Stimulated activated CD8-positive, alpha-beta memory T cell treated with anti-CD3 and anti-CD28 coated beads, Interleukin-2, amount 100 ng/mL, for 48 hours (primary cell): ENCODE measurements around the gene LARP4B.
A peak's percentile ranks its signal among the peaks of the same experiment; 100 is the strongest.

Source experiments
- DNase-seq, 2 donors: peaks; one replicate each; pipeline ENCODE4 v3.0.0-alpha.2; 2020; ENCODE audit warnings: low read depth in 2 of 2

Gene LARP4B

DNA sequence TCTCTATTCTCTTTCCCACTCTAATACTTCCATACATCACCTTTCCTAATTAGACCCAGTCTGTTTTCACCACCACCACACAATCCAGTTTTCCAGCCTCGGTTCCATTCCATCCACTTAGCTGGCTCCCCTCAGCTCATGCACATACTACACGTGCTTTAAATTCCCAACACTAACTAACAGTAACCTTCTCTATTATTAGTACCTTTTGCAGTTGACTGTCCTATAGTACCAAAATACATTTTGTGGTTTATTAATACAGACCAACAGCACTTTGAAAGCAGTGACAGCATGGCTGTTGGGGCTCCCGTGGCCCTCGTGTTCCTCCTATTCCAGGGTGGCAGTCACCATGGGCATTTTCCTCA is 64.9 kb downstream of the LARP4B start:
- no peak for DNase-seq

DNA sequence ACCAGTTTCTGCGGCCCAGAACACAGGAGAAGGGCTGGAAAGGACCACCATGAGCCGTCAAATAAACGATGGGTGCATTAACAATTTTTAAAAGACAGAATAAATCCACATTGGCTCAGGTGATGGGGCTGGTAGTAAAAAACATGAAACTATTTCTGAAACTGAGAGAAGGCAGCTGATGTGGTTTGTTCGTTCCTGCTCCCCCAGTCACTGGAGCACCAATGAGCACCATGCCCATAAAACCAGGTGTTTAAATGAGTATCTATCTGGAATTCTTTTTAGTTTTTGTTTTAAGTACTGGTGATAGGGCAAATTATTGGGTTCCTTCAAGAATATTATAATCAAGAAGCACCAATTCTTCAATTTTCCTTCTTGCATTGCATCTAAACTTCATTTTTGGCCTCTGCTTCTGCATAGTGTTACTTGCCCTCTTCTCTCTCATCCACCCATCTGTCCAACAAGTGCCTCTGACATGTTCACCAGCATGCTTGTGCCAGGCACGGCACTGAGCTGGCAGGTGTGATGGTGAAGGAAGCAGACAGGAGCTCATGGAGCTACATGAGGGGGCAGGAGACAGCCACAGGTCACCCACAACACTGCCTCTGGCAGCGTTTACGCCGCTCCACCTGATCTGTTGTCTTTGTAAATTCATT is 65.5 kb downstream of the LARP4B start:
- DNase-seq = no peak

DNA sequence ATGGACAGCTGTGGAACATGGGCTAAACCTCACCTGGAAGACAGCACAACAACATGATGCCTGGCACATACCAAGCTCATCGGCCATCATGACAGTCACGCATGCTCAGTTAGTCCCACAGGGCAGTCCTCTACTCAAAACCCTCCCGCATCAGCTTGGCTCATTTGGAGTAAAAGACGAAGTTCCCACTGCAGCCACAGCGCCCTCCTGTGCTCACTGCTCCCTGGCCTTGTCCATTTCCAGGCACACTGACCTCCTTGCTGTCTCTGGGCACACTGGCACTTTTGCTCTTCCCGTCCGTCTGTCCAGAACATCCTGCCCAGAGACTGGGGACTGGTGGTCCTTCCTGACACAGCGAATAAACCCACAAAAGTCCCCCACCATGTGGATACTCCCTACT is 66.2 kb downstream of the LARP4B start:
- DNase-seq = no peak

DNA sequence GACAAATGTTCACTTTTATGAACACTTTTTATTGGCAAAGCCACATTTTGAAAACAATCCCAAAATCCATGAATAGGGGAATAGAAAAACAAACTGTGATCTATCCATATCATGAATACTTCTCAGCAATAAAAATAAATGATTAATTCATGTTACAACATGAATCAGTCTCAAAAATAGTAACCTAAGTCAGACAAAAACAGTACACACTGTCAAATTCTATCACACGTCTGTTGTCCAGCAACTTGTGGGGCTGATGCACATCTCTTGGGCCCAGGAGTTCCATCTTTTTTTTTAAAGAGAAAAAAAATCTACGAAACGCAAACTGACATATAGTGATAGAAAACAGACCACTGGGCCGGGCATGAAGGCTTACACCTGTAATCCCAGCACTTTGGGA is 71.0 kb downstream of the LARP4B start:
- DNase-seq = no peak

DNA sequence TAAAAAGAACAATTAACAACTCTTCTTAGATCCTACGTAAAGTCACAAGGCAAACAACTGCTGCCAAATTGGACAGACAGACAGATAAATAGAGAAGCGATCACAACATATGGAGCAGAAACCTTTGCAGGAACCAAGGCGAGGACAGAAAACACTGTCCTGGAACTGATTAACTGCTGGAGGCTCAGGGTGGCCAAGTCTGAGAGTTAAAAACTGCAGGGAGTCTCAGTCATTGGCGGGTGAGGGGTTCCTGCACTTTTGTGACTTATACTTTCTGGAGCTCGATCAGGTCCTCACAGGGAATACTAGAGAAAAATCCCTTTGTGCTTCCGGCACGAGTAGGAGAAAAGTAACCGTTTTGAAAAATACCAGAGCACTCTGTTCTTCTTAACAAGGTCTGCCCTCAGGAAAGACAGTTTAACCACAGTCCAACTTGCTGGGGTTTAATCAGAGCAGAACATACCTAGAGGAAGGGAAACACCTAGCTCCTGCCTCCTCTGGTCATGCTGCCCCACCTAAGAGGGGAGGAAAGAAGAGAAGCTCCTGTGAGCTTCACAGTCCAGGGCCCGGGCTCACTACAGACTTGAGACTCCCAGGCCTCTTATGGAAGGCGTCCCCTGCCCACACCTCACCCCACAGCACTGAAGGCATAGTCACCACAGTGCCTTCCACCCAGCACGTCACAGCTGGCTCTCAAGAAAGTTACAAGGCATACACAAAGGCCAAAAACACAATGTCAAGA is 74.9 kb downstream of the LARP4B start:
- DNase-seq = no peak

DNA sequence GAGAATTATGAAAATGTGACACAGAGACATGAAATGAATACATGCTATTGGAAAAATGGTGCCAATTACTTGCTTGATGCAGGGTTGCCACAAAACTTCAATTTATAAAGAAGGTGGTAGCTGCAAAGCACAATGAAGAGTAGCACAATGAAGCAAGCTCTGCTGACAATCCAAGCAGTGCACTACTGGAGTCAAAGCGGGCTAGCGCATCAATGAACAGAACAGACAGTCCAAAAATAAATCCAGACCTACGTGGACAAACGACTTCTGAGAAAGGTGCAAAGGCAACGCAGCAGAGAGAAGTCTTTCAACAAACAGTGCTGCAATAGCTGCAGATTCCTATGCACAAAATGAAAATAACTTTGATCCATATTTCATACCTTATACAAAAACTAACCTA is 75.8 kb downstream of the LARP4B start:
- no peak for DNase-seq

DNA sequence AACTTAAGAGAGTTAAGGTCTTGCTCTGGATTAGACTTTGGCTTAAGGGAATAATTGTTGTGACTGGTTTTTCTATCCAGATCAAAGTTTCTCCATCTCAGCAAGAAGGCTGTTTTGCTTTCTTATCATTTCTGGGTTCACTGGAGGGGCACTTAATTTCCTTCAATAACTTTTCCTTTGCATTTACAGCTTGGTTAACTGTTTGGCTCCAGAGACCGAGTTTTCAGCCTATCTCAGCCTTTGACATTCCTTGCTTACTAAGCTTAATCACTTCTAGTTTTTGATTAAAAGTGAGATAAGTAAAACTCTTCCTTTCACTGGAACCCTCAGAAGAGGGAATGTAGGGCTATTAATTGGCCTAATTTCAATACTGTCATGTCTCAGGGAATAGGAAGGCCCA is 76.4 kb downstream of the LARP4B start:
- DNase-seq = no peak

DNA sequence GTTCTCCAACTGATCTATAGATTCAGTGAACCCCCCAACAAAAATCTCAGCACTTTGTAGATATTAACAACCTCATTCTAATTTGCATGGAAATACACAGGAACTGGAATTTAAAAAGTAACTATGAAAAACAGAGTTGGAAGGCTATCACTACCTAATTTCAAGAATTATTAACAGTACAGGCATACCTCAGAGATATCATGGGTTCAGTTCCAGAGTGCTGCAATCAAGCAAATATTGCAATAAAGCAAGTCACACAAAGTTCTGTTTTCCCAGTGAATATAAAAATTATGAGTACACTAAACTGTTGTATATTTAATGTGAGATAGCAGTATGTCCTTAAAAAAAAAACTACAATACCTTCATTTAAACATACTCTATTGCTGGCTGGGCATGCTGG is 78.5 kb downstream of the LARP4B start:
- DNase-seq = no peak

DNA sequence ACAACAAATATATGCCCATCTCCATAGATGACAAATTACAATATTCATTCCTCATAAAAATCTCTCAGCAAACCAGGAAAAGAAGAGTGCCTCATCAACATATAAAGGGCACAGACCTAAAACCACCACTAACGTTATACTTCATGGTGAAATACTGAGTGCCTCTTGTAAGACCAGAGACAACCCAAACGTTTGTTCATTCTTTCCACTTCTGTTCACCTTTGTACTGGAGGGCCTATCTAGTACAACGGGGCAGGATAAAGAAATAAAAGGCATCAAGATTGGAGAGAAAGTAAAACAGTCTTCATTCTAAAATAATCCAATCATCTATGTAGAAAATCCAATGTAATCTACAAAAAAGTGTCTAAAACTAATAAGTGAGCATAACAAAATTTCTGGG is 79.1 kb downstream of the LARP4B start:
- DNase-seq = no peak

DNA sequence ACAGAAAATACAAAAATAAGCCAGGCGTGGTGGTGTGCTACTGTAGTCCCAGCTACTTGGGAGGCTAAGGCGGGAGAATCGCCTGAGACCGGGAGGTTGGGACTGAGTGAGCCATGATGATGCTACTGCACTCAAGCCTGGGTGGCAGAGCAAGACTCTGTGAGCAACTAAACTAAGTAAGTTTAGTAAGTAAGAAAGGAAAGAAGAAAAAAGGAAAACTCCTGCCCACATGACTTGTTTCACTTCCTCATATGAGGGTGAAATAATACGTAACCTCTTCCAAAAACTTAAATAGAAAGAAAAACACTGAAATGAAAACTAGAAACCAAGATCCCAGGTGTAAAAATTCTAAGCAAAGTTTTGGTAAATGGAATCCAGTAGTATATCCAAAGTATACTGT is 79.6 kb downstream of the LARP4B start:
- no peak for DNase-seq

DNA sequence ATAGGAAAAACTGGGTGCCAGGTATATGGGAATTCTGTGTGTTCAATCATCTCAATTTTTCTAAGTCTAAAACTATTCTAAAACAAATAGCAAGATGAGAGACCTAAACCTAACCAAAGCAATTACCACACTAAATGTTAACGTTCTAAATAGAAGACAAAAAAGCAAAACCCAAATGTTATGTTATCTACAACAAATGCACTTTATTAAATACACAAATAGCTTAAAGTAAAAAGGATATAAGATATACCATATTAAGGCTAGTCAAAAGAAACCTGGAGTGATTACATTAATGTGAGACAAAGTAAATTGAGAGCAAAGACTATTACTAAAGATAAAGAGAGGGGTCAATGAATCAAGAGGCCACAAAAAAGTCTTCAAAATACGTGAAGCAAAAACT is 81.4 kb downstream of the LARP4B start:
- no peak for DNase-seq

DNA sequence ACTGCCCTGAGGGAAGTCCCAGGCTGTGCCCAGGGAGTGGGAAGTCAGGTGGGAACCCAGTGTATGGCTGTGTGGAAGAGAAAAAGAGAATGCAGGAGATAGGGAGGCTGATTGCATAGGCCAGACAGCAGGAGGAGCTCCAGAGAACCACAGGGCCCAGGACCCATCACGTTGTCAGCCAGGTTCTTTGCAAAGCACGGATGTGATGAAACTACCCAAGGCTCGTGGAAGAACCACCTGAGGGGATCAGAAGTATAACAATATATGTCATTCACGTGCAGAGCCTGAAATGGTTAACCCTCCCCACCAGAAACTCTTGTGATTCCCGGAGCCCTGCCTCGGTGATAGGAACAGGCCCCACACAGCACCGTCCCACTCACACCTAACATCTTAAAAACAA is 83.6 kb downstream of the LARP4B start:
- DNase-seq = no peak

DNA sequence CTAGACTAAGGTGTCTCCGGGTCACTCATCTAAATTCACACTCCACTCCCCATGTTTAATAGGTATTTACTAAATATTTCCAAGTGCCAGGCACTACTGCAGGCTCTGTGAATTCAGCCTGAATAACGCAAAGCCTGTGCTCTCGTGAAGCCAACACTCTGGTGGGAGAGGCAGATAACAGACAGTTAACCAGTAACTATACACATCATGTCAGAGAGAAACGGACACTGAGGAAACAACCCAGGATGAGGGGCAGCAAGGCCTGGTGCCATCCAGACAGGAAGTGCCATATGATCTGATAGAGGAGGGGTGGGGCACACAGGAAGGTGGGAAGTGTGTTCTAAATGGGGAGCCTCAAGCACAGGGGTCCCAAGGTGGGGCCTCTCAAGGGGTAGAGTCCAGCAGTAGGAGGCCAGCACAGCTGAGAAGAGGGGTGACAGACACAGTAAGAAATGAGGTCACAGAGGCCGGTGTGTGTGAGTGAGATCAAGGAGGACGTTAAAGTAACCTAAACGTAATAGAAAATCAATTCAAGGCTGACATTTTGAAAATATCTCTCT is 85.3 kb downstream of the LARP4B start:
- DNase-seq = no peak

DNA sequence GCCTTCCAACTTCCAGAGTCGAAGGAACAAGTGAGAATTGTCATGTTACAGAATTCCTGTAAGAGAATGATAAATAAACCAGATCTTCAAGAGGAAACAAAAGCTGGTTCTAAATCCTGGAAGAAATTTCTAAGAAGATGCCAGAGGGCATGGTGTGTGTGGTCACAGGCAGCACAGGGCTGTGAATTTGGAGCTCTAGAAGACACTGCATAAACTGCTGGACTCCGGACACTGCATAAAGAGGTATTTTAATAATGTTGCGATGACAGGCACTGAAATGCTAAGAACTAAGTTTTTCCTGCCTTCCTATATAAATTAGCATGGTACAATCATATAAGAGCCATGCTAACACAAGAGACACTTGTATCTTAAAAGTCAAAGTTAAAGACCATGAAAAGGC is 86.0 kb downstream of the LARP4B start:
- DNase-seq = no peak

DNA sequence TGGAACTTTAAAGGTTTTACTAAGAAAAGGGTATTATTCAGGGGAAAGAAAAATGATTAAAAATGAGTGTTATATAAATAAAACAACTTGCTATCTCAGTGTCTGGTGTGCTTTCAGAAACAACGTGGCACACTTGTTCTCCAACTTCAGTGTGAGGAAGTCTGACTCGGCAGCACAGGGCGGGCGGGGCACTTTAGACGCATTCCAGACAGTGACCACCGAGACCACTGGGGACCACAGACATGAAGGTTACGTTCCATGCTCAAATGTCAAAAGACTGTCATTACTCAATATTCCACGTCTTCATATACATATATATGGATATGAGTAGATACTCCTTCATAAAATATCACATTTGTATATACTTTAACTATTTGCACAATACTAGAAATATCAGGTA is 87.0 kb downstream of the LARP4B start:
- peak in 1 of 2 donors; percentile 2 for DNase-seq

DNA sequence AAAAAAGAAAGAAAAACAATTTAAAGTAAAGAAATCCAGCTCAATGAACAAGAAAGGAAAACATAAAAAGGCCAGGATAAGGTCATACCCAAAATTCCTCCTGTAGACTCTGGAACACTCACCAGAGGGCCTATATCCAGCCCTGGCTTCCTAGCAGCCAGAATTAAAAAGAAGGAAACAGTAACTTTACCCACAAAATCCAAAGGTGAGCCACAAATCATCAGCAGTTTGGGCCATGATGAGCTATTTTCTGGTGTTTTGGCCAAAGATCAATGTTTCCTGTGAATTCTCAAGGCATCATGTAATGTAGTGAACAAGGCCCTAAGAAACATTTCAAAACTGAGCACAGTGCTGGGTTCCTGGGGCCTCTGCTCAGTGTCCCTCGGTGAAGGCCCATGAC is 87.8 kb downstream of the LARP4B start:
- DNase-seq = no peak

DNA sequence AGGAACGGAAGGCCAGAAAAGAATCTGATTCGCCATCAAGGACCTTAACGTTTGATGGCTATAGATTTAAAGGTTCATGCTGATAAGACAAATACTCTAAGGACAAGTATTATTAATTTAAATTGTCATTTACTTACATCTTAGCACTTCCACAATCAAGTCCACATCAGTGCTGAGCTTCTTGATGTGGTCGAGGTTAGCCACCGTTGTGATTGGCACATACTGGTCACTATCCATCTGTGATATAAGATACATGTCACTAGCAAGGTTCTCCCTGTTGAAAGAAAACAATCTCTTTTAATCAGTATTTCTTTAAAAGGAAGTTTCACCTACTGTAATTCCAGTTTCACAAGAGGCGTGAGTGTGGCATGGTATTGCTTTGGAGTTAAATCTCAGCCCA is 88.7 kb downstream of the LARP4B start:
- DNase-seq = no peak

DNA sequence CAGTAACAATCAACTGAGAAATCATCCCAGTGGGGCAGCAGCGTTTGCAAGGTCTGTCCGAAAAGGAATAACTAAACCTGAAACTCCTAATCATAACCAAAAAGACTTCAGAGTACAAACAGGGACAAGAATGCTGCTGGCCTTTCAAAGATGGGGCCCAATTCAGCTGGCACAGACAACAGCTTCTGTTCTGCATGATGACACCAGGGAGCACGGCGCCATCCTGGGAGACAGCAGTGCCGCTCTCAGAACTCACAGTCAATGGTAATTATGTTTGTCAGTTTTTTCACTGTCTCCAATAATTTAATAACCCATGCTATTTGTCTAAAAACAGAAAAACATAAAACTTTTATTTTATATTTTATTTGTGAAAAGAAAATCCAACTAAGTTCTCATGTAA is 90.0 kb downstream of the LARP4B start:
- no peak for DNase-seq

DNA sequence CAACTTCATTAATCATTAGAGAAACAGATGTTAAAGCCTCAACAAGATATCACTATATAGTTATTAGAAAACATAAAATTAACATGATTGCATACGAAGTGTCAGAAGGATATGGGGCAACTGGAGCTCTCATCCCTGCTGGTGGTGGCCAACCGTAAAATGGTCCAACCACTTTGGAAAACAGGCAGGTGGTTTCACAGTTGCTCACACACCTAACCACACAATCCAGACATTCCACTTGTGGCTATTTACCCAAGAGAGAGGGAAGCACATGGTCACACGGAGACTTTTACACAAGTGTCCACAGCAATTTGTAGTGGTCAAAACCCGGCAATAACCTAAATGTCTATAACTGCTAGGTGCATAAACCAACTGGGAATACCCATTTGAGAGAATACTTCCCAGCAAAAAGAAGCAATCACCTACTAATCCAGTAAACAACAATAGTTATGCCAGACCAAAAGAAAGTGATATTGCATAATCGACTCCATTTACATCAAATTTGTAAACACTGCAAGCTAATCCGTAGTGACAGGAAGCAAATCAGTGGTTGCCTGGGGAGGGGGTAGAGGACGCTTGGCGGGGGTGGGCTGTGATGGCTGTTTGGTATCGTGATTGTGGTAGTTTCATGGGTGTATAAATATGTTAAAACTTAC is 91.8 kb downstream of the LARP4B start:
- no peak for DNase-seq

DNA sequence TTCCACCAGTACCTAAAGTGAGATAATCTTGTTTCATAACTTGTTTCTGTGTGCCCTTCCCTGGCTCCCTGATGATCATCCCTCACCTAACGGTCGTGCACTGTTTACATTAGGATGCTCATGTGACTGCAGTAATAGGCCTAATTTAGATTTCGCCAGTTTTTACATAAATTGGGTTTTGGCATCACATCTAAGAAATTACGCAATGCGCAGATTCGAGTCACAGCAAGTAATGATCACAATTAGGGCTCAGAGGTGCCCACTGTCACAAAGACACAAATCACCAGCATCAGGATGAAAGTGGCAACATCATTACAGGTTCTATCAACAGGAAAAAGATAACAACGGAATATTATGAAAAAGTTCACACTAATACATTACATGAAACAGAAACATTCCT is 94.7 kb downstream of the LARP4B start:
- no peak for DNase-seq

DNA sequence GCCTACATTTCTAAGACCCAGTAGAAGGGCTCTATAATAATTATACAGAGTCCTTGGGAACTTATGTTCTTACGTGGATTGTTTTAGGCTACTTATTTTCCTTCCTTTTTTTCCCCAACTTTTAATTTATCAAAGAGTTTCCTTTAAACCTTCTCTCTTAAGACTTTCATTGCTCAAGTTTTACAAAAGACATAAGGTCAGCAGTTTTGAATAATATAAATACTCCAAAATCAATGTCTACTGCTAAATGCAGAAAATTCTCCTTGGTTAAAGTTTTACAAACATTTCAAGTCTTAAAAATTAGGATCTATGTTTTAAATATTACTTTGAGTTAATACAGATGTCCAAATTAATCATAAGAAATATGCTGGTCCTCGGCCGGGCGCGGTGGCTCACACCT is 97.0 kb downstream of the LARP4B start:
- no peak for DNase-seq

DNA sequence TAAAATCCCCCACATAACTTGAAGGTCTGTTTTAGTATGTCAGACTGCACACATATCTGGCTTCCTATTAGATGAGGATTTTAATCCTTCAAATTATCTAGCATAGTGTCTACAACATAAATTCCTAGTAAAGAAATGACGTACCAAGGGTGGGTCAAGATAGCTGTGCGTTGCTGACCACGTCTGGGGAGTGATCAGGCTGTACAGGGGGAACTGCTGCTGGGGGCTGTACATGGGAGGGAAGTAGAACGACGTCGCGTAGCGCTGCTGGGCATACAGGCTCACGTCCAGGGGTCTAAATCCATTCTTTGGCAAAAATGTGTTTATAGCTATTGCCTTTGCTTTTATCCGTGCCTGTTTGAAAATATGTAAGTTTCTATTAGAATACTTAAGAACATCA is 102.3 kb downstream of the LARP4B start:
- DNase-seq = no peak

DNA sequence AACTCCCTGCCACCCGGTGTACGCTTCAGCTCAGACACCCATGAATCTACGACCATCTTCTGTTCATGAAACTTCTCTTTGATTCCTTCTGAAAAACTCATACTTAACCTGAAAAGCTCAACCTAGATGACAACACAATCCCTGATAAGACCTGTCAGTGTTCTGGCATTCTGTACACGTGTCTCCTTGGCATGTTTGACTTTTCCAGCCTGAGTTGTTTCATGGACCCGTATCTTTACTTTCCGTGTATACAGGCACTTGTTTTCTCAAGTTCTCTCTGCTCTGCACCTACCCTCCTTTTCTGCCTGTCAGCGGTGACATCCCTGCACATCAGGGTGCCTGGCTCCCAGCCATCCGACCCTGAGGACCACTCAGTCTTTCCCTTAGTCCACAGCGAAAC is 103.3 kb downstream of the LARP4B start:
- no peak for DNase-seq
